ENCODE data around the gene ATXN7L3.
A peak's percentile ranks its signal among the peaks of the same experiment; 100 is the strongest.

GRCh38 chr17:44200478-44201155, 933 bp upstream of the ATXN7L3 start:
- TF ChIP-seq, protein P1, sequence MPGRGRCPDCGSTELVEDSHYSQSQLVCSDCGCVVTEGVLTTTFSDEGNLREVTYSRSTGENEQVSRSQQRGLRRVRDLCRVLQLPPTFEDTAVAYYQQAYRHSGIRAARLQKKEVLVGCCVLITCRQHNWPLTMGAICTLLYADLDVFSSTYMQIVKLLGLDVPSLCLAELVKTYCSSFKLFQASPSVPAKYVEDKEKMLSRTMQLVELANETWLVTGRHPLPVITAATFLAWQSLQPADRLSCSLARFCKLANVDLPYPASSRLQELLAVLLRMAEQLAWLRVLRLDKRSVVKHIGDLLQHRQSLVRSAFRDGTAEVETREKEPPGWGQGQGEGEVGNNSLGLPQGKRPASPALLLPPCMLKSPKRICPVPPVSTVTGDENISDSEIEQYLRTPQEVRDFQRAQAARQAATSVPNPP (IDR thresholded peaks at IDR 0.05; ENCODE audit: borderline replicate concordance, insufficient read depth, insufficient read length): no peak
- TF ChIP-seq HMG20A (CRISPR knock-in tag; conservative IDR thresholded peaks at IDR 0.05) (no peak), RBFOX2 (IDR thresholded peaks at IDR 0.05; ENCODE audit: low read depth, low read length) (peak; percentile 78), ZFP36 (IDR thresholded peaks at IDR 0.05; ENCODE audit: low read depth, low read length, partially characterized antibody) (no peak), JUNB (CRISPR knock-in tag; conservative IDR thresholded peaks at IDR 0.05) (no peak)

All from K562 (cell line).